Fibroblast of villous mesenchyme (primary cell): ENCODE measurements around the gene MRPL55. TPM values are rescaled to one million over a fixed set of nuclear protein-coding genes. Genes with fewer than 3 reads are reported as not detected.

Experiments used
- DNase-seq: peaks from one replicate; pipeline ENCODE4 v3.0.0-alpha.2; 2010; ENCODE audit warnings: low read depth
- H3K4me3 ChIP-seq: 2 replicates; pipeline ENCODE4 v1.5.1; 2011; ENCODE audit warnings: low read depth, mild to moderate bottlenecking, low read length
- total RNA-seq: library from RNA; depleted of rRNA; stranded (reverse); fragments of >200 nt; gene quantifications from 2 replicates; pipeline ENCODE4 v1.2.3, GENCODE V29; 2012
- TF ChIP-seq, protein P1 (sequence below): IDR thresholded peaks from 2 replicates; pipeline ENCODE4 v1.5.1; 2012; ENCODE audit warnings: low read depth, mild to moderate bottlenecking, low read length; ENCODE audit not compliant: insufficient read depth

Gene MRPL55
- total RNA-seq, 1 donor, result 39.3 TPM

DNA sequence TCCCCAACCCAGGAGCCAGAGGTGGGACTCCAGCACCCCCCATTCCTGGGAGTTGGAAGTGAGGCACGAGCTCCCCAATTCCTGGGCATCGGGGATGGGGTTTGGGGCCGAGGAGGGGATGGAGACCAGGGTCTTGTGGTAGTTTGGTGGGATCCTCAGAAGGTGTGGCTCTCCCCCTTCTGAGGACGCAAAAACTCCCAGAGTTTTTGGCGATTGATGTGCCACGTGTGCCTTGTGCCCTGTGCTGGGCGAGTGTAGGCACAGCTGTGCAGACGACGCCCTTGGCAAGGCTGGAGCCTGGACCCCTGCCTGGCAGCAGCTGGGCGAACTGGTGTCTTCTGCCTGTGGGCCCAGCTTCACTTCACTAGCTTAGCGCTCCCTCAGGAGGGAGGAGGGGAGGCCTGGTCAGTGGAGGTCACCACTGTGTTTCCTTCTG is 33.6 kb upstream of the MRPL55 start:
- no peak overlapping the region for H3K4me3 ChIP-seq
- TF ChIP-seq, protein P1, sequence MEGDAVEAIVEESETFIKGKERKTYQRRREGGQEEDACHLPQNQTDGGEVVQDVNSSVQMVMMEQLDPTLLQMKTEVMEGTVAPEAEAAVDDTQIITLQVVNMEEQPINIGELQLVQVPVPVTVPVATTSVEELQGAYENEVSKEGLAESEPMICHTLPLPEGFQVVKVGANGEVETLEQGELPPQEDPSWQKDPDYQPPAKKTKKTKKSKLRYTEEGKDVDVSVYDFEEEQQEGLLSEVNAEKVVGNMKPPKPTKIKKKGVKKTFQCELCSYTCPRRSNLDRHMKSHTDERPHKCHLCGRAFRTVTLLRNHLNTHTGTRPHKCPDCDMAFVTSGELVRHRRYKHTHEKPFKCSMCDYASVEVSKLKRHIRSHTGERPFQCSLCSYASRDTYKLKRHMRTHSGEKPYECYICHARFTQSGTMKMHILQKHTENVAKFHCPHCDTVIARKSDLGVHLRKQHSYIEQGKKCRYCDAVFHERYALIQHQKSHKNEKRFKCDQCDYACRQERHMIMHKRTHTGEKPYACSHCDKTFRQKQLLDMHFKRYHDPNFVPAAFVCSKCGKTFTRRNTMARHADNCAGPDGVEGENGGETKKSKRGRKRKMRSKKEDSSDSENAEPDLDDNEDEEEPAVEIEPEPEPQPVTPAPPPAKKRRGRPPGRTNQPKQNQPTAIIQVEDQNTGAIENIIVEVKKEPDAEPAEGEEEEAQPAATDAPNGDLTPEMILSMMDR, result no peak
- DNase-seq, result no peak

DNA sequence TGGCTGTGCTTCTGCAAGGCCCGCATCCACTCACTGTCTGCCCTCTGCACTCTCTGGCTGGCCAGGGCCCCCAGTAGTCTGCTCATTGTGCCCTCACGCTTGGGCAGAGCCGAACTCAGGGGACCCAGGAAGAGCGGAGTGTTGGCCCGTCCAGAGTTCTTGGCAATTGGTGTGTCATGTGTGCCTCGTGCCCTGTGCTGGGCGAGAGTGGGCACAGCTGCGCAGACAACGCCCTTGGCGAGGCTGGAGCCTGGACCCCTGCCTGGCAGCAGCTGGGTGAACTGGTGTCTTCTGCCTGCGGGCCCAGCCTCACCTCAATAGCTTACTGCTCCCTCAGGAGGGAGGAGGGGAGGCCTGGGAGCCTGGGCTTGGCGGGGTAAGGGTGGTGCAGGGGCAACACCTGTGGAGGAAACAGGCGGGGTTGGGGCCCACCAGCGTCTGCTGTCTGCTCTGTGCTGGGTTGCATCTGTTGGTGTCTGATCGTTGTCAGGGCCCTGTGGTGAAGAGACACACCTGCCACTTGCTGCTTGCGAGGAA is 33.1 kb upstream of the MRPL55 start:
- TF ChIP-seq, protein P1, result no peak
- peak overlapping the region; percentile 94 for H3K4me3 ChIP-seq
- no peak for DNase-seq

- H3K4me3 ChIP-seq, result peak overlapping the region; percentile 94
- peak; percentile 81 for DNase-seq
- TF ChIP-seq, protein P1, result no peak
Measured at GRCh38 chr1:228141226-228142044, 32.3 kb upstream of the MRPL55 start.

DNA sequence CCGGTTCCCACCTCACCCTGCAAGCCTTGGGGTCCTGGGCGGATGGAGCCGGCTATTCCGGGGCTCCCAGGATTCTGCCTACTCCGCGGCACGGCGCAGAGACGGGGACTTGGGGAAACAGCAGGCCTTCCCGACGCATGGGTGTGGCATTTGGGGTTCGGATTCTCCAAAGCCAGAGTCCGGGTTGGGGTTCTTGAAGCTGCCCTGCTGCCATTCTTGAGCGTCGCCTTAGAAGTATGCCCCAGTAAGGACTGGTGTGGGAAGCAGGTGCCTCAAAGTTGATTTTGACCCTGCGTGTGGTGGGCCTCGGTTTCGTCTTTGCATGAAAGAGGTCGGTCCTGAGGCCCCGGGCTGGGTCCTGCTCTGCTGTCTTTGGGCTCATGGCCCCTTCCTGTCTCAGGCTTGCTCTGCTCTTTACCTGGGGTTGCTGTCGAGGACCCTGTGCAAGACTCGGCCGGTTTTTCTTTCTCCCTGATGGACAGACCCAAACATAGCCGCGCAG is 31.7 kb upstream of the MRPL55 start:
- peak; percentile 21 for DNase-seq
- TF ChIP-seq, protein P1, result no peak
- H3K4me3 ChIP-seq, result peak overlapping the region; percentile 94

DNA sequence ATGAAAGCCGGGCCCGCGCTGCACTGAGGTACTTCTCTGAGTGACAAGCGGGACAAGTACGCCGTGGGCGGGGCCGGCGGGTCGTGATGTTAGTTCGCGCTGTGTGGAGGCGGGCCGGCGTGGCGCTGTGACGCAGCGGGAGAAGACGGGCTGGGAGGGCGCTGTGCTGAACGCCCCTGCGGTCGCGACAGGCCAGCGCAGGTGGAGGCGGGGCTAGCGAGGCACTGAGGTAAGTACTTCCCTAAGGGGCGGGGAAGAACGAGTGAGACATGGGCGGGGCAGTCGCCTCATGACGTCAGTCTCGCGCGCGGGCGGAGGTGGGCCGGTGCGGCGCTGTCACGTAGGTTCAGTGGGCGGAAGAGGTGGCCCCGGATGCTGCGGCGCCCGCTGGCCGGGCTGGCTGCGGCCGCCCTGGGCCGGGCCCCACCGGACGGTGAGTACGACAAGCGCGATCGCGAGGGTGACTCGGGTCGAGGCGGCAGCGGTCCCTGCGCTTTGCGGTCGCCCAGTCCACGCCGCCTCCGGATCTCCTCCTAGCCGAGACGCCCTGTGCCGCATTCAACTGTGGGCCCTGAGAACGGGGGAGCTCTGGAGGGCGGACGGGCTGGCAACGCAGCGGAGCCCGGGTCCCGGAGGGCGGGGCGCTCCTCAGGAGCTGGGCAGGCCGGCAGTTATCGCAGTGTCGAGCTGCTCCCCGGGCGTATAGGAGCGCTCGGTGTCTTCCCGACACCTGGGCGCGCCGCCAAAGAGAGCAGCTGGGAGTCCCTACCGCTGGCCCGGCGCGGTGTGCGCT is 31.0 kb upstream of the MRPL55 start, which contains the start of gene GUK1:
GUK1 (plus strand) TSS at position 349 of the 793 bp plus-strand sequence; CDS start at position 373, 24 bp downstream.
- DNase-seq, result peak; percentile 100
- H3K4me3 ChIP-seq, result peak within 1 kb of the TSS; percentile 94
- TF ChIP-seq, protein P1, result no peak

GRCh38 chr1:228139406-228139930 is 30.4 kb upstream of the MRPL55 start:
- TF ChIP-seq, protein P1, result no peak
- H3K4me3 ChIP-seq, result peak overlapping the region; percentile 94
- DNase-seq, result no peak
